ENCODE results near the gene ARMH1.
"Not testable (repeated sequence)": the region's sequence is repeated elsewhere in the genome, so short reads cannot be mapped to it uniquely, and the experiment has no call there.

ARMH1 gene

GRCh38 chr1:44645476-44646244 is 28.9 kb upstream of the ARMH1 start:
- no peak for FAIRE-seq

DNA sequence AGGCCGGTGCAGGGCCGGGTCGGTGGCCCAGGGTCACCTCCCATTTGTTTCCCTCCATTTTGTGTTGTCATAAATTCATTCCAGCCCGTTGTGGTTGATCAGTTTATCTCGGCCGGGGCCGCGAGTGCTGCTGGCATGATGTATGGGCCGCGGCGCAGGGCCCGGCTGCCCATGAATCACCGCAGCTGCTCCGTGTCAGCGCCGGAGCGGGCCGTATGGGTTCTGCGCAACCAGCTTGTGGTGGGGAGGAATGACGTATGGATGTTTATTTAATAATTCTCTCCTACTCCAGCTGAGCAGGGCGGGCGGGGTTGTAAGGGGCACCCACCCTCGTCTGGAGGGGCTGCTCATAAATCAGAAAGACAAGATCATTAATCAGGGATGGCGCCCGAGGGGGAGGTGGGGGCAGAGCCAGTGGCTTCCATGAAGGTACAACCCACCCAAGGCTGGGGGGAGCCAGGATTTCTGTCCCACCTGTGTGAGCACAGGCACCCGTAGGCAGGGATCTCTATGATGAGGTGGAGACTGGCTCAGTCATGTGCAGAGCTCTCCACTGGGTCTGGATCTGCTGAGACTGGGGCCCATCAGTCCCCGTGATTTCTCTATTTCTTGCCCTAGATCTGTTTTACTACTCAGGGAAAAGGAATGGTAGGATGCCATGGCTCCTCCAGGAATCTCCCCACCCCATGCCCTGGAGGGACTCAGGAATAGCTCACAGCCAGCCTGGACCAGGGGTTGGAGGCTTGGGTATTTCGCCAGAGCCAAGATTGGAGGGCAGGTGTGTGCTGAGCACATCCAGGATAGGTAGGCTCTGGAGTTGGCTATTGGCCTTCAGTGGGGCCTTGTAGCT is 28.0 kb upstream of the ARMH1 start:
- FAIRE-seq = no peak

GRCh38 chr1:44647896-44648295 is 26.6 kb upstream of the ARMH1 start:
- no peak for FAIRE-seq

DNA sequence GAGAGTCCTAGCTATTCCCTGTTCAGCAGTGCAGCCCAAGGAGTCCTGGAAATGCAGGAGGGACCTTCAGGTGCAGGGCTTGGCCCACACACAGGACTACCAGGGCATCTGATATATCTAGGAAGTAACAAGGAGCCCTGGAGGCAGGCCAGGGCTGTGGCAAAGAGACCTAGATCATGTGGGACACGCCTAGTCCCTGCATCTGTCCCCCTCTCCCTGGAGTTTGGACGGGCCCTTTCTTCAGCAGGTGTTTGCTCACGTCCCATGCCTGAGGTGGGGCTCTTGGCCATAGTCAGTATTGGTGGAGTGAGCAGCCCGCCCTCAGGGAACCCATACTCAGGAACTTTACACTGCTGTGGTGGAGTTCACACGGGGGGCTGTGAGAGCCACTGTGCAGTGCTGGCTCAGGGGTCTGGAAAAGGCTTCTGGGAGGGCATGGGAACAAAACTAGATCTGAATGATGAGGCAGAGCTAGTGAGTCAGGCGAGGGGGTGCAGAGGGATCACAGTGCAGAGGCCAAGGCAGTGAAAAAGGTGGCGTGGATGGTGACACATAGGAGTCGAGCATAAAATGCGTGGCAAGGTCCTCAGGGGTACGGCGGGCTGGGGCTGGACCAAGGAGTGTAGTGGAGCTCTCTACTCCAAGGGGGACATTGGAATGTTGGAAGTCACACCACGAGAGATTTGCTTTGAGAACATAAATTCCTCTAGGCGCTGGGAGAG is 25.8 kb upstream of the ARMH1 start:
- no peak for FAIRE-seq

DNA sequence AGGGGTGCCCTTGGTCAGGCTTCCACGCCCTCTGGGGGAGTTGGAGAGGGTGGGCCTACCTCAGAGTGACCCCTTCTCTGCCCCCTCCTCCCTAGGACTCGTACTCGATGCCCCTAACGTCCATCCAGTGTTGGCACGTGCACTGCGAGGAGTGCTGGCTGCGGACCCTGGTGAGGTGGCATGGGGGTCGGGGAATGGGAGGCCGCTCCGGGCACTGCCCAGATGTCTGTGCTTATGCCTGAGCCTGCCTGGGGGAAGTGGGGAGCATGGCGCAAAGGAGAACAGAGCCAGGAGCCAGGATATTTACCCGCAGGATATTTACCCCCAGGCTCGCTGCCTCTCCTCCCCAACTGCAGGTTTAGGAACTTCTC is 24.7 kb upstream of the ARMH1 start:
- no peak for FAIRE-seq

GRCh38 chr1:44650159-44650831 is 24.2 kb upstream of the ARMH1 start:
- no peak for FAIRE-seq

DNA sequence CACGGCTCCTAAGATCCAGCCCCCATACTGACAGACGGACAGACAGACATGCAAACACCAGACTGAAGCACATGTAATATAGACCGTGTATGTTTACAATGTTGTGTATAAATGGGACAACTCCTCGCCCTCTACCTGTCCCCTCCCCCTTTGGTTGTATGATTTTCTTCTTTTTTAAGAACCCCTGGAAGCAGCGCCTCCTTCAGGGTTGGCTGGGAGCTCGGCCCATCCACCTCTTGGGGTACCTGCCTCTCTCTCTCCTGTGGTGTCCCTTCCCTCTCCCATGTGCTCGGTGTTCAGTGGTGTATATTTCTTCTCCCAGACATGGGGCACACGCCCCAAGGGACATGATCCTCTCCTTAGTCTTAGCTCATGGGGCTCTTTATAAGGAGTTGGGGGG is 23.4 kb upstream of the ARMH1 start:
- FAIRE-seq = no peak

DNA sequence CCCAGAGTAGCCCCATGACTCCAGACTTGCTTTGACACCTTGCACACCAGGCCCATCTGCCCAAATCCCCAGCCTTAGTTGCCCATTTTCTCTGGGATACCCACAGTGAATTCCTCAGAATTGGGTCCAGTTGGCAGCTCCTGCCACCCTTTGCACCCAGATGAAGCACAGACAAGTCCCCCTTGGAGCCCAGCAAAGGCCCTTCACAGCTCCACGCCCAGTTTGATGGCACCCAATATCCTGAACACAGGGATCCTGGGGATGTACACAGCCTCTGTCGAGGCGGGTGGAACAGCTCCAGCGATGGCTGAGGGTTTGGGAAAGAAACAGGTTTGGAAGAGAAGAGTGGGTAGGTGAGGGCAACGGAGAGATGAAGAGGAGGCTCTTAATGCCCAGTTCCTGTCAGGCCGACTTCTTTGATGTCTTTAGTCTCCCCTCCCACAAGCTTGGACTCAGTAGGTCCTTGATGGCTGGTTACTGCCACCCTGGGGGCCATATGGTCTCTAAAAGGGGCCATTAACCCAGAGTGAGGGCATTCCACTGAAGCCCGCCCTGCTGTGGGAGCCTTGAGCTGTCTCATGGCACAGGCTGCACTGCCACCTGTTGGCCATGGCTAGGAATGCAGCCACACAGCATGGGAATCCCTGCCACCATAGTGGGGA is 21.9 kb upstream of the ARMH1 start:
- no peak for FAIRE-seq

DNA sequence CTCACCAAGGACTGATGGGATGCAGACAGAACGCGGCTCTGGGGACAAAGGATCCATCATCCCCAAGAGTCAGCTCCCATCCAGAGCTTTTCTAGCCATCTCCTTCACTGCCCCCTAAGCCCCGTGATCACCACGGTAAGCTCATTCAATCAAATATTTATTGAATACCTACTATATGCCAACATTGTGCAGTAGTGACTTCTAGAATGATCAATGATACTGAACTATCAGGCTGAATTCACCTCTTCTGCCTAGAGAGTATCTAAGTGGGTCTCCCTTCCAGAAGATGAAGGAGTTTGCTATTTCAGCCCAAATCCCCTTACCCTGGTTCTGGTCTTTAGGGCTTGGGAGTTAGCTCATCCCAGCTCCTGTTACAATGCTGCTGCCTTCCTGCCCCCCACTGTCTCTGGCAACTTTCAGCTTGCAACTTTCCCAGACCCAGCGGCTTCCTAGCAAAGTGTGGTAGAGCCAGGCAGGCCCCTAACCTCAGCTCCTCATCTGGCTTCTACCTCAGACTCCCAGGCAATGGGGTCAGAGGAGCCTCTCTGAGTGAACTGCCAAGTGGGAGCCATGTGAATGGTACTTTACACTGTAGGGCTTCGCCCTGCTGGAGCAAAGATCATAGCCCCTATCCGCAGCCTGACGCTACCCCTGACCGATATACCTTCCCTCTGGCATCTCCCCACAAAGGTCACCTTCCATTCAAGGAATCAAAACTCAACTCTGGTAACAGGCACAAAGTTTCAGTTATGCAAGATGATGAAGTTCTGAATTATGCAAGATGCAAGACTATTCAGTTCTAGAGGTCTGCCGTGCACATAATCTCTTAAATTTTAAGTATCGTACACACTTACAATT is 21.2 kb upstream of the ARMH1 start:
- FAIRE-seq = no peak

GRCh38 chr1:44654621-44655187 is 19.8 kb upstream of the ARMH1 start:
- no peak for FAIRE-seq

DNA sequence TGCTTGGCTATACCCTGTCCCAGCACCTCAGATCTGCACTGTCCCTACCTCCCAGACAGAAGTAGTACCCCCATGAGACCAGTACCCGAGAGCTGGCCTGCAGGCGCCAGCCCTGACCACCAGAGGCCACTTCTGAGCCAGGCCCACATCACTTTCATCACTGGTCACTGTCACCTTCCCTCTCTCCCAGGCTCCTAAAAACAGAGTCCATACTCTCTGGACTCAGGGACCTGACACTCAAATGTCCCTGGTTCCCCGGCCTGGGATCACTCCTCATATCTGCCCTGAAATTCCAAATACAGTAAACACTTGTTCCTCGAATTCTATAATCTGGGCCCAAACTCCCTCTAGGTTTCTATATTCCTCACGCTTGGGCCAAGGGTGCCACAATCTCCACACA is 18.9 kb upstream of the ARMH1 start:
- no peak for FAIRE-seq

- FAIRE-seq = no peak
Measured at GRCh38 chr1:44659566-44659965, 14.9 kb upstream of the ARMH1 start.

DNA sequence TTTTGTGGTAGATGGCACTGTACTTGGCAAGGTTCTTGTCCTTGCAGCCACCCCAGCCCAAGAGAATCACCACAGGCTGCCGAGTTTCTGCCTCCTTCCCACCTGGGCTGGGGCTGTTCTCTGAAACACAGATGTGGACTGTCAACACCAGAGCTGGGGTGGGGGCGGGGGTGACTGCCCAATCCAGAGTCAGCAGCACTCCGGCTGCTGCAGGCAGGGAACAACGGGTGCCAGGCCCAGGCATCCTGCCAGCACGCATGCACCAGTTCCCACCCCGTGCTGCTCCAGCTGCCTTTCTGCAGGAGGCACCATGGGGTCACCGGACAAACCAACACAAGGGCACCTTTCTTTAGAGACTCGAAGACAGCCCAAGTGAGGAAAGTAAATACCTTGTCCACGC is 14.3 kb upstream of the ARMH1 start:
- FAIRE-seq = no peak

GRCh38 chr1:44661781-44662682 is 12.5 kb upstream of the ARMH1 start:
- no peak for FAIRE-seq

- FAIRE-seq = no peak
Measured at GRCh38 chr1:44662683-44663030, 11.9 kb upstream of the ARMH1 start.

- FAIRE-seq = no peak
Measured at GRCh38 chr1:44663417-44663816, 11.1 kb upstream of the ARMH1 start.

GRCh38 chr1:44664730-44665370 is 9.7 kb upstream of the ARMH1 start:
- FAIRE-seq = no peak

DNA sequence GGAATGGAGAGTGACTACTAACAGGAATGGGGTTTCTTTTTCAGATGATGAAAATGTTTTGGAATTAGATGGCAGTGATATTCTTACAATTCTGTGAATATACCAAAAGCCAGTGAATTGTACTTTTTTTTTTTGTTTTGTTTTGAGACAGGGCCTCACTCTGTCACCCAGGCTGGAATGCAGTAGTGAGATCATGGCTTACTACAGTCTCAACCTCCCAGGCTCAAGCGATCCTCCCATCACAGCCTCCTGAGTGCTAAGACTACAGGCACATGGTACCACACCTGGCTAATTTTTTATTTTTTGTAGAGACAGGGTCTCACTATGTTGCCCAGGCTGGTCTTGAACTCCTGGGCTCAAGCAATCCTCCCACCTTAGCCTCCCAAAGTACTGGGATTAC is 7.8 kb upstream of the ARMH1 start:
- not testable (repeated sequence) for FAIRE-seq

DNA sequence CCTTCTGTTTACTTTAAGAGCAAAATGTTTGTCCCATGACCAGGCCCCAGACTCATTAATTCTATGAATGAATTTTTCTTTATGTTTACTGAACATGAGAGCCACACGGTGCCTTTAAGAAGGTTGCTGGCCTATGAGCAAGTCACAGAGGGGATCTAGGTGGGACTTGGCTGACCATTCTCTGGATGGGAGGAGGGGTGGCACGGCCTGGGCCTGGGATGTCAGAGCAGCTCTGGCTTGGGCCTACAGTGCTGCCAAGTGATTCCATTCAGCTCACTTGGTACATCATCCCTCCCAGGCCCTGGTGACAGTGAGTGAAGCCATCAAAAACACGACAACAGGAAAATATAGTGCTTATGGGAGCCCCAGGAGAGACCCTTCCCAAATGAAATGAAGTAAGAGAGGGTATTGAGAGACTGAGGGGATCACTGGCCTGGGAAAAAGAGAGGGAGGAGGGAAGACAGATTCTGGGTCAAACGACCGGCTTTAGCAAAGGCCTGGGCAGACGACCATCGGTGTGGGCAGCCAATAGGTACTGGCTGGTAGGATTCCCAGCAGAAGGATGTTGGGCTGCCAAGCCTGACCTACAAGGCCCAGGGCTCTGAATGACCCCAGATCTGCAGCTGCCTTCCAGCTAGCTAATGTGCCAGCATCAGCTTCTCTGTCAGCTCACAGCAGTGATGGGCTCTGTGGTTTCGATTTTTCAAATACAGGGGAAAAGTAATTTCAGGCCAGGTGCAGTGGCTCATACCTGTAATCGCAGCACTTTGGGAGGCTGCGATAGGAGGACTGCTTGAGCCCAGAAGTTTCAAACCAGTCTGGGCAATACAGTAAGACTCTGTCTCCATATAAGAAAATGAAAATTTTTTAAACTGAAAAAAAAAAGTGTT is 3.5 kb upstream of the ARMH1 start:
- no peak for FAIRE-seq

Measured in A204.1 (cell line).